GM08714 (cell line): ENCODE data around the gene OGFOD2.
"Not testable (repeated sequence)": the region's sequence is repeated elsewhere in the genome, so short reads cannot be mapped to it uniquely, and the experiment has no call there.

ENCODE experiments used
- H3K4me3 ChIP-seq: fragments of 200-500 bp; sonication (Bioruptor generic); 2 replicates; pipeline ENCODE4 v1.5.1; 2014; ENCODE audit warnings: mild to moderate bottlenecking, low read length, inconsistent platforms
- ZNF274 ChIP-seq: IDR thresholded peaks from 2 replicates; pipeline ENCODE4 v1.6.1; 2012; ENCODE audit warnings: mild to moderate bottlenecking, low read depth, low read length

Gene OGFOD2

GRCh38 chr12:123005081-123005626, 30.1 kb downstream of the OGFOD2 start:
- no peak for TF ChIP-seq ZNF274
- H3K4me3 ChIP-seq, result no peak overlapping the region

GRCh38 chr12:123006977-123007376, 31.9 kb downstream of the OGFOD2 start:
- TF ChIP-seq ZNF274, result no peak
- H3K4me3 ChIP-seq, result no peak overlapping the region

- TF ChIP-seq ZNF274, result no peak
- H3K4me3 ChIP-seq, result no peak overlapping the region
Observed at GRCh38 chr12:123010110-123010509, 35.1 kb downstream of the OGFOD2 start.

GRCh38 chr12:123010681-123011080, 35.6 kb downstream of the OGFOD2 start:
- no peak overlapping the region for H3K4me3 ChIP-seq
- no peak for TF ChIP-seq ZNF274

- no peak overlapping the region for H3K4me3 ChIP-seq
- TF ChIP-seq ZNF274, result no peak
Observed at GRCh38 chr12:123011701-123012100, 36.7 kb downstream of the OGFOD2 start.

GRCh38 chr12:123013185-123014095, 38.4 kb downstream of the OGFOD2 start:
- no peak for TF ChIP-seq ZNF274
- no peak overlapping the region for H3K4me3 ChIP-seq

DNA sequence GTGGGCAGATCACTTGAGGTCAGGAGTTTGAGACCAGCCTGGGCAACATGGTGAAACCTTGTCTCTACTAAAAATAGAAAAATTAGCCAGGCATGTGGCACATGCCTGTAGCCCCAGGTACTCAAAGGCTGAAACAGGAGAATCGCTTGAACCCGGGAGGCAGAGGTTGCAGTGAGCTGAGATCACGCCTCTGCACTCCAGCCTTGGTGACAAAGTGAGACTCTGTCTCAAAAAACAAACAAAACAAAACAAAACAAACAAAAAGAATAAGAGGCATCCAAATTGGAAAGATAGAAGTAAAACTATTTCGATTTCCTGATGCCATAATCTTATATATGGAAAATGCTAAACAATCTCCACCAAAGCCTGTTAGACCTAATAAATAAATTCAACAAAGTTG, 39.4 kb downstream of the OGFOD2 start:
- not testable (repeated sequence) for H3K4me3 ChIP-seq

DNA sequence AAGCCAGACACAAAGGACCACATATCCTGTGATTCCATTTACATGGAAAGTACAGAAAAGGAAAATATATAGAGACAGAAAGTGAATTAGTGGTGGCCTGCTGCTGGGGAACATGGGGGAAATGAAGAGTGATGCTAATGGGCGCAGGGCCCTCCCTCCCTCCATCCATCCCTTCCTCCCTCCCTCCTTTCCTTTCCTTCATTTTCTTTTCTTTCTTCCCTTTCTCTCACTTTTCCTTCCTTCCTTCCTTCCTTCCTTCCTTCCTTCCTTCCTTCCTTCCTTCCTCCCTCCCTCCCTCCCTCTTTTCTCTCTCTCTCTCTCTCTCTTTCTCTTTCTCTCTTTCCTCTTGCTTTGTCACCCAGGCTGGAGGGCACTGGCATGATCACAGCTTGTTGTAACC, 42.7 kb downstream of the OGFOD2 start:
- H3K4me3 ChIP-seq, result no peak overlapping the region
- no peak for TF ChIP-seq ZNF274

DNA sequence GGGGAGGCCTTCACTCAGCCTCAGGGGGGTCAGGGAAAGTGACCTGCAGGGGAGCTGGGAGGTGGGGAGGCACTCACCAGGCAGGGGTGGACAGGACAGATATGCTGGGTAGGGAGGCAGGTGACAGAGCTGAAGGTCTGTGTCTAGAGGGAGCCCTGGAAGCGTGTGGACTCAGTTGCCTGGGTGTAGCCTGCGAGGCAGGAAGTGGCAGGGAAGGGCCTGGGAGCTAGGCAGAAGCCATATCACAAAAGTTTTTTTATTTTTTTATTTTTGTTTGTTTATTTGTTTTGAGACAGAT, 44.7 kb downstream of the OGFOD2 start:
- no peak overlapping the region for H3K4me3 ChIP-seq
- TF ChIP-seq ZNF274, result no peak

GRCh38 chr12:123021688-123022604, 46.9 kb downstream of the OGFOD2 start:
- H3K4me3 ChIP-seq, result no peak overlapping the region
- no peak for TF ChIP-seq ZNF274

DNA sequence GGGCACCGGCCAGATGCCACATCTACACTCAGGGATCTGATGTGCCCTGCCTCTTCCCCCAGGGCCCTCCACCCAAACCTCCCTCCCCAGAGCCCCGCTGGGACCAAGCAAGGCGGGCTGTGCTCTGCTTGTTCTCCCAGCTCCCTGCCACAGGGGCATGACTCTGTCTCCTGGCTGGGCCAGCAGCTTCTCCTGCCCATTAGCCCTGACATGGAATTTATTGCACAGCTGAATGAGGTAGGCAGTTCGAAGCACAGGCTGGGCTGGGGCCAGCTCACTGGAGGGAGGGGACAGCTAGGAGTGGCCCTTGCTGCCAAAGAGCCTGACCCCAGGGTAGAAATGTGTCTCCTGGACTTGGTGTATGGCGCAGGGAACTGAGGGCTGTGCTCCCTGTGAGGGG, 47.8 kb downstream of the OGFOD2 start:
- no peak for TF ChIP-seq ZNF274
- no peak overlapping the region for H3K4me3 ChIP-seq

GRCh38 chr12:123024819-123025391, 49.9 kb downstream of the OGFOD2 start:
- no peak overlapping the region for H3K4me3 ChIP-seq
- no peak for TF ChIP-seq ZNF274

GRCh38 chr12:123026094-123026853, 51.2 kb downstream of the OGFOD2 start:
- no peak for TF ChIP-seq ZNF274
- no peak overlapping the region for H3K4me3 ChIP-seq
